Body of pancreas (tissue), 4 donors: ENCODE data around the gene VCAM1.

ENCODE experiments used
- POLR2A ChIP-seq, 3 donors: fragments of 450-650 bp; IDR thresholded peaks; one replicate each; pipeline ENCODE4 v1.6.1; 2016; ENCODE audit warnings: antibody characterized with exemption in 3 of 3, mild to moderate bottlenecking in 2 of 3
- TF ChIP-seq, protein P1 (sequence below), 7 experiments: fragments of 450-650 bp in 4 of 7; fragments of 200-600 bp in 3 of 7; sonication (generic) in 3 of 7; IDR thresholded peaks; one replicate each; pipeline ENCODE4 v1.5.1; 2016 to 2019; ENCODE audit warnings: antibody characterized with exemption in 7 of 7

DNA sequence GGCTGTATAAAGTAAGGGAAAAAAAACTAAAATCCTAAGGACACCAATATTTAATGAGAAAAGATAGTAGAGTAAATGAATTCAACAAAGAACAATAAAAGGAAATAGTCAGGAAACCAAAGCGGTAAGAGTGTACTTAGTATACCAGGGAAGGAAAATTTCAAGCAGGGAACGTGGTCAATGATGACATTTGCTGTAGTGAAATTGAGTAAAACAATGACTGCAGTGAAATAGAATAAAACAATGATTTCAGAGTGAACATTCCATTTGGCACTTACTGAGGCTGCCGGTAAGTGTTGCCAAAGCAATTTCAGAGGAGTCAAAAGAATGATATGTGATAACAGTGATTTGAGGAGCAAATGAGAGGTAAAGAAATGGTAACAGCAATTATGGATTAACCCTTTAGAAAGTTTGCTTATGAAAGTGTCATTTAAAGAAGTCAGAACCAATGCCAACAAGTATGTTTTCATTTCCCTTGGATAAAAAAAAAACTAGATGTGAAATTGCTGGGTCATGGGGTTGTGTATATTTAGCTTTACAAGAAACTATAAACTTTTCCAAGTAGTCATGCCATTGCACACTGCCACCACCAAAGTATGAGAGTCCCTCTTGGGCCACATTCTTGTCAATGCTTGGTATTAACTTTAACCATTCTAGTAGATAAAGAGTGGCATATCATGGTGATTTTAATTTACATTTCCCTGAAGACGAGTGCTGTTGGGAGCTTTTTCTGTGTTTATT, 50.5 kb downstream of the VCAM1 start:
- TF ChIP-seq, protein P1, sequence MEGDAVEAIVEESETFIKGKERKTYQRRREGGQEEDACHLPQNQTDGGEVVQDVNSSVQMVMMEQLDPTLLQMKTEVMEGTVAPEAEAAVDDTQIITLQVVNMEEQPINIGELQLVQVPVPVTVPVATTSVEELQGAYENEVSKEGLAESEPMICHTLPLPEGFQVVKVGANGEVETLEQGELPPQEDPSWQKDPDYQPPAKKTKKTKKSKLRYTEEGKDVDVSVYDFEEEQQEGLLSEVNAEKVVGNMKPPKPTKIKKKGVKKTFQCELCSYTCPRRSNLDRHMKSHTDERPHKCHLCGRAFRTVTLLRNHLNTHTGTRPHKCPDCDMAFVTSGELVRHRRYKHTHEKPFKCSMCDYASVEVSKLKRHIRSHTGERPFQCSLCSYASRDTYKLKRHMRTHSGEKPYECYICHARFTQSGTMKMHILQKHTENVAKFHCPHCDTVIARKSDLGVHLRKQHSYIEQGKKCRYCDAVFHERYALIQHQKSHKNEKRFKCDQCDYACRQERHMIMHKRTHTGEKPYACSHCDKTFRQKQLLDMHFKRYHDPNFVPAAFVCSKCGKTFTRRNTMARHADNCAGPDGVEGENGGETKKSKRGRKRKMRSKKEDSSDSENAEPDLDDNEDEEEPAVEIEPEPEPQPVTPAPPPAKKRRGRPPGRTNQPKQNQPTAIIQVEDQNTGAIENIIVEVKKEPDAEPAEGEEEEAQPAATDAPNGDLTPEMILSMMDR (IDR thresholded peaks at IDR 0.05): no peak
- no peak for TF ChIP-seq POLR2A (IDR thresholded peaks at IDR 0.05)
